Cardiac atrium fibroblast (primary cell): ENCODE measurements around the gene SDF4. TPM values are rescaled to one million over a fixed set of nuclear protein-coding genes. Genes with fewer than 3 reads are reported as not detected.

Source experiments
- total RNA-seq: library from RNA; depleted of rRNA; stranded (reverse); fragments of >200 nt; gene quantifications from 2 replicates; pipeline ENCODE4 v1.2.3, GENCODE V29; 2015

SDF4 gene
- 231 and 251 TPM in 2 replicates for total RNA-seq

DNA sequence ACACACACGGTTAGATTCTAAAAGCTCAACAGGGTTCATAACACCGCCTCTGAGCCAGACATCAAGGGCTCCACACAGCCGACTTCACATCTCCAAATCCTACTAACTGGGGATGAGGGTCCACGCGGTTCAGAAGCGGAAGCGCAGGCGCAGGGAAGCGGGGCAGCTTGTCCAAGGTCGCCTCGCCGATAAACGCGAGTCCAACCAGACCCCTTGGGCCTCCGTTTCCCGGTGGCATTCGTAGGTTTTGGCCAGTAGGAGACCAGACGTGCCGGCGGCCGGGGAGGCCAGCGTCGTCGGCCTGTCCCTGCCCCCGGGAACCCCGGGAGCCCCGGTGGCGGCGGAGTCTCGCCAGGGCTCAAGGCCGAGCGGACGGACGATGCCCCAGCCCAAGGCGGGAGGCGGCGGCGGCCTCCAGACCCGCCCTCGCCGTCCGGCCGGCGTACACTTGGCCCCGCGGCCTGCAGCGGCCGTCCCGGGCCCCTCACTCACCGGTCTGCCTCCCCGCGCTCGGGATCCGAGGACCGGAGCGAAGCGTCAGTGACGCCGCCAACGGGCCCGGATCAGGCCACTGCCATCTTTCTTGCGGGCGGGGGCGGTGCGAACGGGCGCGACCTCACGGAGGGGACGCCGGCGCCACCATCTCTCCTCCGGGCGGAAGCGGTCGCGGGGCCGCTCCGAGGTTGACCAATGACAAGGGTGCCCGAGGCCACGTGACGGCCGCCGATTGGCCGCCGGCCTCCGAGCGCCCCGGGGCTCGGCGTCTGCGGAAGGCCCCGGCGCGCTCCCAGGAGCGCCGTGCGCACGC is at the start of gene SDF4:
Gene SDF4, minus strand, starts transcription at position 602 of the 808 bp plus-strand sequence. CDS start 3,229 bp downstream, outside the sequence.

DNA sequence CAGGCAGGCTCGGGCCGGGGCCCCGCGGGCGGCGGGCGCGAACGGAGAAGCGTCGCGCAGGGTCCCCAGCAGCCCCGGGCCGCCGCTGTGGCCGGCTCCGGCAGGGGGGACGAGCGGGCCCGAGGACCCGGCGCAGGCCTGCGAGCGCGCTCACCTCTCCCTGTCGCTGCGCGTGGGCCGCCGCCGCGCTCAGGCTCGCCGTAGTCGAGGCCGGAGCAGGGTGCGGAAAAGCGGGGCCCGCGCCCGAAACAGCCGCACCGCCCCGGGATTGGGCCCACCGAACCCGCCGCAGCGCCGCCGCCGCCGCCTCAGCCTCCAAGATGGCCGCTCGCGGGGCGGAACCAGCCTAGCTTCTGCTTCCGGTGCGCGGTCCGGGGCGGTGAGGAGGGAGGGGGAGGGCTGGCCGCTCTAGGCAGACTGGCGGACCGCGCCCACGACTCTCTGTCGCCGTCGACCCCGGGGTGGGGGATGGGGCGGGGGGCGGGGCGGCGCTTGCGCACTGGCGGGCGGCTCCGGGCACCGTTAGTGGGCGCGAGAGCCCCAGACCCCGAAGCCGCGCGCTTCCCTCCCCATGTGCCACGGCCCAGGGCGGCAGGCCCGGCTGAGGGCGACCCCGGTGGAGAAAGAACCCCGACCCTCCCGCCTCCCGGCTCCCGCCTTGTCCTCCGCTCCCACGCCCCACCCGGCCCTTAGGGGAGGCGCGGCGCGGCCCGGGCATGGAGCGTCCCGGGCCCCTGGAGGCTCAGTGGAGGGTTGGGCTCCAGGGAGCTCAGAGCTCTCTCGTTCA is 41.9 kb upstream of the SDF4 start, which contains the start of gene UBE2J2:
Gene UBE2J2, minus strand, starts transcription at position 343 of the 787 bp plus-strand sequence. CDS start 5,862 bp downstream, outside the sequence.

DNA sequence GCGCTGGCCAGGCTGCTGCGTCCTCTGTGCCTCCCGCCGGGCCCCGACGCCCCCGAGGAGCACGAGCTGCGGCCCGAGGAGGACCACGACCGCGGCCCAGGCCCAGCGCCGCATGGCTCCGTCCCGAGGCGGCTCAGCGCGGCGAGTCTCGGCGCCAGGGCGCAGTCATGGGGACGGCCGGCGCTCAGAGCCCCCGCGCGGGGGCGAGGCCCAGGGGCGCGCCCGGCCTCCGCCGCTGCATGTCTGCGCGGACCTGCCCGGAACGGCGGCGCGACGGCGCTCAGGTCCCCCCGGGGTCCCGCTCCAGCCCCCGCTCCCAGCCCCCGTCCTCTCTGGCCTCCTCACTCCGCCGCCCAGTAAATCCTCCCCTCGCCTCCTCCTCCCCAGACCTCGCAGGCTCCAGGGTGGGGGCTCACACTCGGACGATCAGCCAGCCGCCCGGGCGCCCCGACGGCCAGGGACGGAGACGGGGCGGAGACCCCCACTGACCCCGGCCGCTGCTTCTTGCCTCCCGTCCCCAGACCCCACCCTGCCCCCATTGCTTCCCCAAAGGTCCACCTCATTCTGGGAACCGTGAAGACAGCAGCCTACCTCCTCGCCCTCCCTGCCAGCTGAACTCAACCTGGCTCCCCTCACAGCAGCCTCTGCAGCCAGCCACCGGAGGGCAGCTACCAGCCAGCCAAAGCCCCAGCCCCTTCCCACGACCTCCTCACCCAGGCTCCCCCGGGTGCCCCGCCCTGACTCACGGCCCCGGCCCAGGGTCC is 15.0 kb upstream of the SDF4 start, which contains the start of gene C1QTNF12:
Gene C1QTNF12, minus strand, starts transcription at position 146 of the 764 bp plus-strand sequence. Its CDS starts 32 bp downstream, at position 114.

DNA sequence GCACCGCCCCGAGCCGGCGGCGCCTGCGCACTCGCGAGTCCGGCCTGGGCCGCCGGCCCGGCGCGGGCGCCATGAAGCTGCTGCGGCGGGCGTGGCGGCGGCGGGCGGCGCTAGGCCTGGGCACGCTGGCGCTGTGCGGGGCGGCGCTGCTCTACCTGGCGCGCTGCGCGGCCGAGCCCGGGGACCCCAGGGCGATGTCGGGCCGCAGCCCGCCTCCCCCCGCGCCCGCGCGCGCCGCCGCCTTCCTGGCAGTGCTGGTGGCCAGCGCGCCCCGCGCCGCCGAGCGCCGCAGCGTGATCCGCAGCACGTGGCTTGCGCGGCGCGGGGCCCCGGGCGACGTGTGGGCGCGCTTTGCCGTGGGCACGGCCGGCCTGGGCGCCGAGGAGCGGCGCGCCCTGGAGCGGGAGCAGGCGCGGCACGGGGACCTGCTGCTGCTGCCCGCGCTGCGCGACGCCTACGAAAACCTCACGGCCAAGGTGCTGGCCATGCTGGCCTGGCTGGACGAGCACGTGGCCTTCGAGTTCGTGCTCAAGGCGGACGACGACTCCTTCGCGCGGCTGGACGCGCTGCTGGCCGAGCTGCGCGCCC is 501 bp upstream of the SDF4 start, which contains the start of gene B3GALT6:
Gene B3GALT6, plus strand, starts transcription at position 30 of the 588 bp plus-strand sequence. Its CDS starts 42 bp downstream, at position 72.

GRCh38 chr1:1213345-1214265 is 18.2 kb downstream of the SDF4 start, which contains the start of gene TNFRSF4:
TSS of gene TNFRSF4 (minus strand) at chr1:1214153. CDS start at chr1:1214127, 26 bp downstream.

GRCh38 chr1:1206376-1206965 is 25.3 kb downstream of the SDF4 start, which contains the start of gene TNFRSF18:
TSS of gene TNFRSF18 (minus strand) at chr1:1206592. CDS start at chr1:1206571, 21 bp downstream.

DNA sequence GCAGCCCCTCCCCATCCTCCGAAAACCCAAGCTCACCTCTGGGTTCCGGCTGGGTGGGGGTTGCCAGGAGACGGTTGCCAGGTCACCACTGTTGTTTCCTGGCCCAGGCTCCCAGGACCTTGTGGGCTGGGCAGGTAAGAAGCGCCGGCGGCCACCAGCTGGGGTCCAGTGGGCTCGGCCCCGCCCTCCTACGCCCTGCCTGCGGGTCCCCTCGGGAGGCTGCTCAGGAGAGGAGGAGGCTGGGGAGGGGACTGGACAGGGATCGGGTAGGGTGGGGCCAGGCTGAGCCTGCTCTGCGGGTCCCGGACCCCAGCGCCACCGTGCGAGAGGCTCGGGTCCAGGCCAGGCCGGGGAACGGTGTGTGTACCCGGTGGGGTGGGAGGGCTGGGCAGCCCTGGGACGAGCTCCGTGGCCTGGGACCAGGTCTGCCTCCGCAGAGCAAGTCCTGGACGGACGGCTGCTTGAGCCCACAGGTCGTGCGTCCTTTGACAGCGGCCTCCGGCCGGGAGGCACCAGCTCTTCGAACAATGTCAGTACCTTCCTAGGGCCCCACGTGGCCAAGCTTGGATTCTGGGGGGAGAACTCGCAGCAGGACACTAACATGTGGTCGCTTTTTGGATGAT is 57.9 kb downstream of the SDF4 start, which contains the start of gene TTLL10:
Gene TTLL10, plus strand, starts transcription at position 88 of the 623 bp plus-strand sequence. CDS start 5,336 bp downstream, outside the sequence.

Other genes with a start within 250 kb of the SDF4 start
- not detected in 2 replicates for gene PERM1, start 249.9 kb downstream of the SDF4 start, total RNA-seq
- gene HES4, start 231.9 kb downstream of the SDF4 start, total RNA-seq, result 30.8 and 30.9 TPM in 2 replicates
- gene ISG15, start 218.5 kb downstream of the SDF4 start, total RNA-seq, result 42.6 and 63.2 TPM in 2 replicates
- gene AGRN, start 211.9 kb downstream of the SDF4 start, total RNA-seq, result 46.4 and 71.8 TPM in 2 replicates
- gene RNF223, start 157.7 kb downstream of the SDF4 start, total RNA-seq, result not detected in 2 replicates
- gene C1orf159, start 115.9 kb downstream of the SDF4 start, total RNA-seq, result 8.4 and 16.6 TPM in 2 replicates
- gene TTLL10, start 58.1 kb downstream of the SDF4 start, total RNA-seq, result not detected in 2 replicates
- gene TNFRSF18, start 25.4 kb downstream of the SDF4 start, total RNA-seq, result not detected in 2 replicates
- gene TNFRSF4, start 17.8 kb downstream of the SDF4 start, total RNA-seq, result 1.9 TPM in 1 of 2 replicates, not detected in the other
- 21.7 and 38.4 TPM in 2 replicates for gene B3GALT6, start 236 bp upstream of the SDF4 start, total RNA-seq
- gene C1QTNF12, start 14.7 kb upstream of the SDF4 start, total RNA-seq, result 4.0 TPM in 1 of 2 replicates, not detected in the other
- 31.1 and 39.7 TPM in 2 replicates for gene UBE2J2, start 41.9 kb upstream of the SDF4 start, total RNA-seq
- 0.16 and 0.90 TPM in 2 replicates for gene SCNN1D, start 48.4 kb upstream of the SDF4 start, total RNA-seq
- gene ACAP3, start 75.9 kb upstream of the SDF4 start, total RNA-seq, result 20.4 and 39.4 TPM in 2 replicates
- 25.8 and 28.7 TPM in 2 replicates for gene PUSL1, start 76.6 kb upstream of the SDF4 start, total RNA-seq
- 64.3 and 78.3 TPM in 2 replicates for gene INTS11, start 92.7 kb upstream of the SDF4 start, total RNA-seq
- 31.1 and 32.6 TPM in 2 replicates for gene CPTP, start 92.8 kb upstream of the SDF4 start, total RNA-seq
- gene TAS1R3, start 99.3 kb upstream of the SDF4 start, total RNA-seq, result under 0.01 and 0.49 TPM in 2 replicates
- gene DVL1, start 117.4 kb upstream of the SDF4 start, total RNA-seq, result 43.1 and 48.4 TPM in 2 replicates
- gene MXRA8, start 126.6 kb upstream of the SDF4 start, total RNA-seq, result 121 and 139 TPM in 2 replicates
- gene AURKAIP1, start 143.2 kb upstream of the SDF4 start, total RNA-seq, result 117 and 148 TPM in 2 replicates
- 79.7 and 127 TPM in 2 replicates for gene CCNL2, start 167.3 kb upstream of the SDF4 start, total RNA-seq
- gene MRPL20, start 175.3 kb upstream of the SDF4 start, total RNA-seq, result 76.9 and 98.2 TPM in 2 replicates
- gene ANKRD65, start 189.3 kb upstream of the SDF4 start, total RNA-seq, result 2.2 TPM in 1 of 2 replicates, not detected in the other
- 17.7 and 32.0 TPM in 2 replicates for gene VWA1, start 203.7 kb upstream of the SDF4 start, total RNA-seq
- not detected in 2 replicates for gene ATAD3C, start 217.7 kb upstream of the SDF4 start, total RNA-seq
- gene ATAD3B, start 239.8 kb upstream of the SDF4 start, total RNA-seq, result 15.7 and 19.9 TPM in 2 replicates